Measurements from ENCODE around the gene ZC3H10.

ZC3H10 gene

DNA sequence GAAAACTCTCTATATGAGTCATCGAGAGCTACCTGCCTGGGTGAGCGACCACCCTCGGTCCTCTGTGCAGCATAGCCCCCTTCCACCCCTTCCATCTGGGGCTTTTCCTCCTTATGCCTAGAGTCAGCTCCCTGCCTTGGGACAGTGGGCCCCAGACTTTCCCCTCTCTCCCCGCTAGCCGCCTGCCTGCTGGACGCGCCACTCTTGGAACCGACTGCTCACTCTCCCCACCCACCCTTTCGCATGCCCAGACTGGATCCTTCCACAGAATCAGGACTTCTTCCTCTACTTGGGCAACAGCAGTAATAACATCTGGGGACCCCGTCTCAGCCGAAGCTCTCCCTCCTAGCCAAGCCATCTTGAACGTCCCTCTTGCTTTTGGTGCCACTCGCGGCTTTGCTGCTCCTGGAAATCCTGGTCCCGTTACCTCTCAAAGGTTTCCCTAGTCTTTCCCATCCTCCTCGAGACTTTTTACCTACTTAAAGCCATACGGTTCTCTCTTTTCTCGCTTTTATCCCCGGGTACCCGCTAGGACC is 10.7 kb downstream of the ZC3H10 start:
- DNase-seq = no peak

DNA sequence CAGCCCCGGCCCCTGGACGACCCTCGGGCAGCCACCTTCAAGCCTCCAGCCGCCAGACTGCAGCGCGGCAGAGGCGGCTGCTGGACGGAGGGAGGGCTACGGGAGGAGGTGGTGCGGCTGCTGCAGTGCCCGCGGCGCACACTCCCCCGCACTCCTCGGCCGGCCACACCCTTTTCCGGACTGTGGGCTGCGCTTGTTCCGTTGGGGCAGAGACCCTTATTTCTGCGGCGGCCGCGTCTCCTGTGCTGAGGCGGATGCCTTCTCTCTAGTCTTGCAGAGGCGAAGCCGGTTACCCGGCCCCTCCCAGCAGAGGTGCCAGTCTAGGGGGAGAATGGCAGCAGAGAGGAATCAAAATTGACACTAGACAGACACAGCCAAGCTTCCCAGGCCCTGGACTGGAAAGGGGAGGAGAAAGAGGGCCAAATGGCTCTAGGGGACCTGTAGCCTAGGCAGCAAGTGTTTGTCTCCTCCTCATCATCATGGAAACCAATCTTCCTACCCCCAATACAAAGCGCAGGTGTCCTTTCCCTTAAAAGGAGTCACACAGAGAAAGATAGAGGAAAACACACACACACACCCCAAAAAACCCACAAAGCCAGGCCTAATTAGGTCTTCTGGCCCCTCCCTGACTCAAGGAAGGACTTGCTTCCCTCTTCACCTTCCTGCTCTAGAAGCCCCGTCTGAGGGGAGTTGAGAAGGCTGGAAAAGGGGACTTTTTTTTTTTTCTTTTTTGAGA is 11.3 kb downstream of the ZC3H10 start:
- peak; percentile 31 for DNase-seq

DNA sequence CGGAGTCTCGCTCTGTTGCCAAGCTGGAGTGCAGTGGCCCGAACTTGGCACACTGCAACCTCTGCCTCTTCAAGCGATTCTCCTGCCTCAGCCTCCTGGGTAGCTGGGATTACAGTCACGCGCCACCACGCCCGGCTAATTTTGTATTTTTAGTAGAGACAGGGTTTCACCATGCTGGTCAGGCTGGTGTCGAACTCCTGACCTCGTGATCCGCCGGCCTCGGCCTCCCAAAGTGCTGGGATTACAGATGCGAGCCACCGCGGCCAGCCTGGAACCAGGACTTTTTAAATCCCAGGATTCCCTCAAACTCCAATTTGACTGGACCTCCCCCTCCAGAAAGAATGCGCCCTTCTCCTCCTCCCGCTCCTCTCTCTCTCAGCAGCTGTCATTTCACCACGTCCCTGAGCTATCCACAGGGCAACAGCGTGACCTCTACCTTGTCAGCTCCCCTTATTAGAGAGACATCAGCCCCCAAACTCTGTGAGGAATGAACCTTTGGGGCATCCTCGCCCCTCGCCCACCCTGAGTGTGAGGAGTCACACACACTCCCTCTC is 12.0 kb downstream of the ZC3H10 start:
- DNase-seq = no peak

DNA sequence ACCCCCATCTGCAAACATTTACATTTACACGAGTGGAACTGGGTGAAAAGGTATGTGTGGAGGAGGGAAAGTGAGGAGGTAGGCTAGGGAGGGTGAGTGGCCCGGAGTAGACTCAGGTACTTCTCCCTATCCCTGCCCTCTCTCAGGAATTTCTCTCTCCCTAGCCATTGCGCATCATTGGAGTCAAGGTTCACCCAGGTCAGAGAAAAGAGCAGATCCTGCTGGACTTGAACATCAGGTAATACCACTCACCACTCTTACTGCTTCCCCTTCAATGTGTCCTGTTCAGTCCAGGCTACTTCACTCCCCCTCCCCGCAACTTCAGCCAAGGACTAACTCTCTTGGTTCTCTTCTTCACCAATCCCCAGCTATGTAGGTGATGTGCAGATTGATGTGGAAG is 12.8 kb downstream of the ZC3H10 start:
- no peak for DNase-seq

DNA sequence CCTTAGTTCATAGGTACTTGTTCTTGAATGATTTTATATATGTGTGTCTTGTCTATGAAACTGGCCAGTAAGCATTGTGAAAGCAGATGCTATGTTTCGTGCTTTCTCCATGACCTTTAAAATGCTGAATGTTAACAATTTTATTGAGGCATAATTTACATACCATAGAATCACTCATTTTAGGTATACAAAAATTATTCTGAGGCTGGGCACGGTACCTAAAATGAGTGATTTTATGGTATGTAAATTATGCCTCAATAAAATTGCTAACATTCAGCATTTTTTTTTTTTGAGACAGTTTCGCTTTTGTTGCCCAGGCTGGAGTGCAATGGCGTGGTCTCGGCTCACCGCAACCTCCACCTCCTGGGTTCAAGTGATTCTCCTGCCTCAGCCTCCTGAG is 16.8 kb downstream of the ZC3H10 start:
- DNase-seq = no peak

DNA sequence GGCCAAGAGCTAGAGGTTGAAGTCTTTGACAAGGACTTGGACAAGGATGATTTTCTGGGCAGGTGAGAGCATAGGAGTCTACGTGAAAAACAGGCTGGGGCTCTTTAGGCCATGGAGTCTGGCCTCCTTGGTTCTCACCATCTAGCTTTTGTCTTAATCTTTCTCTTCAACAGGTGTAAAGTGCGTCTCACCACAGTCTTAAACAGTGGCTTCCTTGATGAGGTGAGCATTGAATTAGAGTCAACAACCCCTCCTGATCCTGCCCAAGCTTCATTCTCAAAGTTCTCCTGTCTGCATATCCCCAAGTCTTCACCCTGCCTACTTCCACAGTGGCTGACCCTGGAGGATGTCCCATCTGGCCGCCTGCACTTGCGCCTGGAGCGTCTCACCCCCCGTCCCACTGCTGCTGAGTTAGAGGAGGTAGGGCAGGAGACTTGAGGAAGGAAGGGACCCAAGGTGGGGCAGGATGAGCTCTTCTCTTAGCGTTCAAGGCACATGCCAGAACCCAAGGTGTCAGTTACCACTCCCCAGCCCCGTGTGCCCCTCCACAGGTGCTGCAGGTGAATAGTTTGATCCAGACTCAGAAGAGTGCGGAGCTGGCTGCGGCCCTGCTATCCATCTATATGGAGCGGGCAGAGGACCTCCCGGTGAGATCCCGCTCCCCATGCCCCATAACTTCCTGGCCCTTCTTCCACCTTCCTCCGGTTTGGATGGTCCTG is 19.9 kb downstream of the ZC3H10 start:
- no peak for DNase-seq

DNA sequence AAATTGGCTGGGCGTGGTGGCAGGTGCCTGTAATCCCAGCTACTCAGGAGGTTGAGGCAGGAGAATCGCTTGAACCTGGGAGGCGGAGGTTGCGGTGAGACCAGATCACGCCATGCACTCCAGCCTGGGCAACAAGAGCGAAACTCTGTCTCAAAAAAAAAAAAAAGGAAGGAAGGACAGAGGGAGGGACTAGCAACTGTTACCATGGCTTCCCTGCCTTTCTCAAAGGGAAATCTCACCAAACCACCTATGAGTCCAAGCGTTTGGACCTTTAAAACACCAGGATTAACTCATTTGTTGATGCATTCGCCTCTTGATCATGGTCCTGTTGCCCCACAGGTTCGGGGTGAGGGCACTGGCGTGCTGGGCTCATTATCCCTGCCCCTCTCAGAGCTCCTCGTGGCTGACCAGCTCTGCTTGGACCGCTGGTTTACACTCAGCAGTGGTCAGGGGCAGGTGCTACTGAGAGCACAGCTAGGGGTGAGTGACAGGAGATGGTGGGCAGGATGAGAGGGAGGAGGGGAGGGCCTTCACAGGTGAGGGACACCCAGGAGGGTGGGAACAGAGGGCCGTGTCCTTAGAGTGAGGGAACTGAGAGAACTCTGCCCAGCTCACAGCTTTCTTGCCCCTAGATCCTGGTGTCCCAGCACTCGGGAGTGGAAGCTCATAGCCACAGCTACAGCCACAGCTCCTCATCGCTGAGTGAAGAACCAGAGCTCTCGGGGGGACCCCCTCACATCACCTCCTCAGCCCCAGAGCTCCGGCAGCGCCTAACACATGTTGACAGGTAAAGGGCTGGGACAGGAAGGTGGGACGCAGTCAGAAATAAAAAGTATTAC is 24.1 kb downstream of the ZC3H10 start:
- DNase-seq = no peak

DNA sequence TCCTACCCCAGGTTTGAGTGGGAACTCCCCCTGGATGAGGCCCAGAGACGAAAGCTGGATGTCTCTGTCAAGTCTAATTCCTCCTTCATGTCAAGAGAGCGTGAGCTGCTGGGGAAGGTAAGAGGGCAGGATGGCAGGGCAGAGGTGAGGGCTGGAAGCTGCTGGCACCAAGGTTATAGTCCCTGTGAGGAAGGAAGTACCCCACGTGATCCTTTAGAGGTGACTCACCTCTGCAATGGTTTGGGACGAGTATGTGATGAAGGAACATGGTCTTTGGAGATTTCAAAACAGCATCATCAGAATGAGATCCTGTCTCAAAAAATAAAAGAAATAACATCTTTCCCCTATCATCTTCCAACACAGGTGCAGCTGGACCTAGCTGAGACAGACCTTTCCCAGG is 25.2 kb downstream of the ZC3H10 start:
- DNase-seq = no peak

DNA sequence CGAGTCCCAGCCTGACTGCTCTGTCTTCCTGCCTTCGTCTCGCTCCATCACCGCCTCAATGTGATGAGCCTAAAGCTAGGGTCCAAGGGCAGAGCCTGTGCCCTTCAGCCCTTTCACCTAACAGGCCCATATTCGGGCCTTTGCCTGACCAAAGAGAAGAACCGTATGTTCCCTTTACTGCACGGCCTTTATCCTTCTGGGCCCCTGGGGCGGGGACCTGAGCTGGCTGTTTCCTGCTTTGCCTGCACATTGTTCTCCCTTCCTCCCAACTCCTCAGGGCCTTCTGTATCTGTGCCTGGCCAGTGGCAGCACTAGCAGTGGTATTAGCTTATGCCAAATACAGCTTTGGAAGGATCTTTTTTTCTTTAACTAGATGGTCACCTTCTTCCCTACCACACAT is 25.8 kb downstream of the ZC3H10 start:
- DNase-seq = no peak

DNA sequence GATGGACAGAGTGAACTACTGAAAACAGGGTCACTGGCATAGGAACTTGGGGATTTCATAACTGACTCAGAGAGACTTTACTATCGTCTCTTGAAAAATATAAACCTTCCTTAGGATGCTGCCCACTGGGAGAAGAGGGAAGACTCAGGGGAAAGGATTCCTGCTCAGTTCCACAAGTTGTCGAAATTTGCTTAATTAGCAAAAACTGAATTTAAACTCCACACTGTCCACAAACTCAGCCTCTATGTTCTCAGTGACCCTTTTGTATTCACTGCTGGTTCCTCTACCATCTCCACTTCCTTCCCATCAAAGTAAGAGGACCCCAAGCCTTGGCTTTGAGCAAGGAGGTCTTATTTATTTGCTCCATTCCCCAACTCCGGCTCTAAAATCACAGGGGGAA is 27.2 kb downstream of the ZC3H10 start:
- no peak for DNase-seq

DNA sequence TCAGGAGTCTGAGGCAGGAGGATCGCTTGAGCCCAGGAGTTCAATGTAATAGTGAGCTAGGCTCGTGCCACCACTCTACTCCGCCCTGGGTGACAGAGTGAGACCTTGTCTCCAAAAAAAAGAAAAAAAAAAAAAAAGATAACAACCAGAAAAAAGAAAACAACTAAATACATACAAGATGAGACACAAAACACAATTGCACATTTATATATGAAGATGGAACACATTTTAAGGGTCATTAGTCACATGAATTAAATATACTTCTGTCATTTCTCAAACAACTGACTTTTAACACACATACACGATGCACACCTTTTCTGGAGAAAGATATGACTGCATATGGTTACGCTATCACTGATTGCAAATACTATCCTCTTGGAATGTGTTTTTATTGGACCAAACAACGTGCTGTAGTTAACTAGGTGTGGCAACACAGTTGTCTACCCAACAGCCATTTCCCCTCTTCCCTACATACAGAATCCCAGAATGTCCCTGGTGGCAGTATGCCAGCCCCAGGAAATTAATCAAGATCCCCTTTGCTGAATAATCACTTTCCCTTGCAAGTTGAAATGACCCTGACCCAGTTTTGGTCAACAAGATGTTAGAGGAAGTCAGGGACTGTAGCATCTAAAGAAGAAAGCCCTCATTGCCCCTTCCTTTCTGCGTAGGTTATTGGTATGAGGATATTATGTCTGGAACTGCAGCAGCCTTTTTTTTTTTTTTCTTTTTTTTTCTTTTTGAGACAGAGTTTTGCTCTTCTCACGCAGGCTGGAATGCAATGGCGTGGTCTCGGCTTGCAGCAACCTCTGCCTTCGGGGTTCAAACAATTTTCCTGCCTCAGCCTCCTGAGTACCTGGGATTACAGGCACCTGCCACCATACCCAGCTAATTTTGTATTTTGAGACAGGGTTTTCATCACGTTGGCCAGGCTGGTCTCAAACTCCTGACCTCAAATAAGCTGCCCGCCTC is 28.7 kb downstream of the ZC3H10 start:
- no peak for DNase-seq

DNA sequence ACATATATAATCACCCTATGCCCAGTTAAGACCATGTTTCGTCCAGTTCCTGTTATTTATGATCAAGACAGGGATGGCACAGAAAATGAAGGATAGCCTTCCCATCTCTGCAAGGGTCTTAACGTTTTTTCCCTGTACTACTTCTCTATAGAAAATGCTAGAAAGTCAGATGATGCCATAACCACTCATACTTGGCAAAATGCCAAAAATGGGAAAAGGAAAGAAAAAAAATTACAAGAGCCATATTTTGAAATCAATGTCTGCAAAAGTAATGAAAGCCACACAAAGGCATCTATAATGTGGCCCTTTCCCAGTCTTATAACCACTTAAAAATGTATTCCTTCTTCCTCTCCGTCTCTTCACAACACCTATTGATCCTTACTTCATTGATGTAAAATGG is 32.5 kb downstream of the ZC3H10 start:
- DNase-seq = no peak

DNA sequence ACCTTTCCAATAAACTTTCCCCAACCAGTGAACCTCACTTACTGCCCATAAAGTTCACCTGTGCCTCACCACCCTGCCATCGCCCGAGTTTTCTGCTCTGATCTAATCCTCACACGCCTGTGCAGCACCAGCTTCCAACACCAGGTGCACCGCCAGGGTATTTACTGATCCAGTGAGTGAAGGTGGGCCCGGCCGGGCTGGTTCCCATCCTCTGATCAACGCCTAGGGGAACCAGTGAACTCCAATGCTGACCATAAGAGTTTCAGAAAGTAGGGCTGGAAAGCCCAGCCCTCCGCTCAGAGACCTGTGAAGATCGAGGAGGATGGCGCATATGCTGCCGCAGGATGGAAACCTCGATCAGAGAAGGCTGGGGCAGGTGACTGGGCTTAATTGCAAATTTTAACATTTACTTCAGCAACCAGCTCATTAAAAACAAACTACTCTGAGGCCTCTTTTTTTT is 33.6 kb downstream of the ZC3H10 start:
- DNase-seq = peak; percentile 64

DNA sequence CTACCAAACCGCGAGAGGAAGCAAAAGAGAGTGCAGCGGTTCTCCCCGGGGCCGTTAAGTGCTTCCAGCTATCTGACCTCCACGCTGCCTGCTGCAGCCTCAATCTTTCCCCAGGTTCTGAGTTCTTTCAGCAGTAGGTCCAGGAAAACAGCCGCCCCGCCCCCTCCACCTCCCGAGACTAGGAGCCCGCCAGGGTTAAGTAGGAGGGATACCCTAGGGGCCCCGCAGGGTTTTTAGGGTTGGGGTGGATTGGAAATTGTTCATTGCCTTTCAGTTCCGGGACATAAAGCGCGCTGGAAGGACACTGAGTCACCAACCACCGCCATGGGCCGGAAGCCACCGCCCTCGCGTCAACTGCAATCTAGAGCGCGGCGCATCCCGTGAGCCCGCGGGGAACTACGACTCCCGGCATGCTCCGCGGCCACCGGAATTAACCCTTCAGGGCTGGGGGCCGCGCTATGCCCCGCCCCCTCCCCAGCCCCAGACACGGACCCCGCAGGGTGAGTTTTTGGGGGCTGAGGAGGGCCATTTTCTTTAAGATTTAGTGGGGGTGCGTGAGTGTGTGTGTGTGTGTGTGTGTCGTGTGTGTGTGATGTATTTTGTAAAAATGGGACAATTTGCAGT is 34.2 kb downstream of the ZC3H10 start, which contains the start of gene MYL6B:
MYL6B (plus strand) TSS at position 456 of the 624 bp plus-strand sequence. CDS start 1,332 bp downstream, outside the sequence.
- peak; percentile 78 for DNase-seq

DNA sequence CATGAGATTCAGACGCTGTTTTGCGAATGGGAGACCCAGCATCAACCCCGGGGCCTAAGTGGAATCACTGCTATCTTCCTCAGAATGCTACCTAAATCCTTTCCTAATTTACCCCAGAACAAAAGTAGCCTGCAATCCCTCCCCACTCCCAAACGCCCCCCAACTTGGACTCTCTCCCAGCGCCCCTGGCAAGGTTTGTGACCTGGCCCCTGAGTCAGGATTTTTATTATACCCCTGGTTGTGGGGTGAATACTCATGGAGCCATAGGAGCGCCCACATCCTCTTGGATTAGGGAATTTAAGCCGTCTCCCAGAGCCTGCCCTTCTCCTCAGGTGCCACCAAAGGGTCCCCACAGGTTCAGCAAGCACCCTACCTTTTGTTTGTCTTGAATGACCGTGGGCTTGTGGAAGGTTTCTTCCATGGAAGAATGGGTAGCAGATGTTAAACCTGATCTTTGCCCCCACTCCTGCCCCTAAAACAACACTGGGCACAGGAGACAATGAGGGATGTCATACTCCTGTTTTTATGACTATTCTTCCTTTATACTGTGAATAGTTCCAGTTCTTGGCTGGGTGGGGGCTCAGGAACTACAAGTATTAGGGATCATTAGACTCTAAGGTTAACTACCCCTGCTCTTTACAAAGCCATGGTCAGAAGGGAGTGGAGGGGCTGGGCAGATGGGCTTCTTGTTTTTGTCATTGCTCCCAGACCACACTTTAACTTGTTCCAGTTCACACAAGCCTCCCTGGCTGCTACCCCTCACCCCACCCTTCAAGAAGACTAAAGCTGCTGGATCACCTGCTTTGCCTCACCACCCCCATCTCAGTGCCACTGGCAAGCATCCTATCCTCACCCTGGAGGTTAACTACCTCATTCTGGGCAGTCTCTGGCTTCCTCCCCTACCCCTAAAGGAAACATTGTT is 35.0 kb downstream of the ZC3H10 start:
- no peak for DNase-seq

DNA sequence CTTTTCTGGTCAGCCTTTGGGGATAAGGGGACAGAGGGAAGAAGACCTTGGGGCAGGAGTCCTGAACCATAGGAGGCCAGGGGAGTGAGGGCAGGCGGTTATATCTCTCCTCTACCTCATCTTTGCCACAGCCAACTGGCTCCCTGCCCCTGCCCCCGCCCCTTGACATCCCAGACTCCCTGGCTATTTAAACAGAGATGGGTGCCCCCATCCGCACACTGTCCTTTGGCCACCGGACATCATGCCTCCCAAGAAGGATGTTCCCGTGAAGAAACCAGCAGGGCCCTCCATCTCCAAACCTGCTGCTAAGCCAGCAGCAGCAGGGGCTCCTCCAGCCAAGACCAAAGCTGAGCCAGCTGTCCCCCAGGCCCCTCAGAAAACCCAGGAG is 35.6 kb downstream of the ZC3H10 start:
- no peak for DNase-seq

DNA sequence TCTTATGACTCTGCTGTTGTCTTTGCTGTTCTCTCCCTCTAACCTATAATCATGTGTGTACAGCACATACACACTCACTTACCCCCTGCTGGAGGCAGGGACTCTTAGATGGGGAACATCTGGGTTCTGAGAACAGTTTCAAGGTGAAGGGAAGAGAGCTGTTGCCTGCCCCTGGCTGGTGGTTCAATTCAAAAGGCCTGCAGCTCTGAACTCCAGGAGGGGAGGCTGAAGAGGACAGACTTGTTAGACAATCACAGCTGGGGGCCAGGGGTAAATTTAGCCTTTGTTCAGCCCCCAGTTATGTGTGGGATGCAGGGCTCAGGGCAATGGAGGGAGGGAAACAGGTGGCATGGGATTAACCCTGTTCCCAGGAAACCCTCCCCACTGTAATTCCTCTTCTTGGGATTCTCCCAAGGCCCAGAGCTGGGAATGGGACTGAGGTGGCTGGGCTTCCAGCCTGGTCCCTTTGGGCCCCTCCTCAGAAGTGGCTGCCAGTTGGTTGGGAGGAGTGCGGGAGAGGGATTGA is 36.2 kb downstream of the ZC3H10 start:
- DNase-seq = no peak

DNA sequence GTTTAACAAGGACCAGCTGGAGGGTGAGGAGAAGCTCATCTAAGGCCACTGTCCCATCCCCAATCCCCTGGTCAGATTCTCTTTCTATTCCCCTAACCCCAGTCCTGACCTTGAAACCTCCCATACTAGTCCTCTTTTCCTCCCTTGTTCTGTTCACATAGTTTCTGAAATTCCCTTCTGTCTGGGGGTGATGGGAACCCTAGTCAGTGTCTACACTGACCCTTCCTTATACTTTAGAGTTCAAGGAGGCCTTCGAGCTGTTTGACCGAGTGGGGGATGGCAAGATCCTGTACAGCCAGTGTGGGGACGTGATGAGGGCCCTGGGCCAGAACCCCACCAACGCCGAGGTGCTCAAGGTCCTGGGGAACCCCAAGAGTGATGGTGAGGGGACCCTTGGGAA is 36.8 kb downstream of the ZC3H10 start:
- DNase-seq = no peak

DNA sequence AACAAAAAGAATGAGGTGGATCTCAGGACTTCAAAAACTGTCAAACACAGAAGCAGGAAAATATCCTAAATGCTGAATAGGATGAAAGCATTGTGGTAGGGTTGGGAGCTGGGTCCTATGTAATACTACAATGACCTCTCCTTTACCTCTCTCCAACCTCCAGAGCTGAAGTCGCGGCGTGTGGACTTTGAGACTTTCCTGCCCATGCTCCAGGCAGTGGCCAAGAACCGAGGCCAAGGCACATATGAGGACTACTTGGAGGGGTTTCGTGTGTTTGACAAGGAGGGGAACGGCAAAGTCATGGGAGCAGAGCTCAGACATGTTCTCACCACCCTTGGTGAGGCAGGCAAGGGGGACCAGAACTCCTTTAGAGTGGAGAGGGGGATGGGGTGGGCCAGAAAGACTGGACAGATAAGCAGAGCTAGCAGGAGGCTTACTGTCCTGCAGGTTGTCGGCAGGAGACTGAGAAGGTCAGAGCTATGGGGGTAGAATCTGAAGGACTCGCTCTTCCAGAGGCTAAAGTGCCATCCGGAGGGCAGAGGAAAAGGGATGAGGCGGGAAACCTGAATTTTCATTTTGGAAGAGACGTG is 37.3 kb downstream of the ZC3H10 start:
- no peak for DNase-seq
